ENCODE results near the gene CEP128.

Gene CEP128

DNA sequence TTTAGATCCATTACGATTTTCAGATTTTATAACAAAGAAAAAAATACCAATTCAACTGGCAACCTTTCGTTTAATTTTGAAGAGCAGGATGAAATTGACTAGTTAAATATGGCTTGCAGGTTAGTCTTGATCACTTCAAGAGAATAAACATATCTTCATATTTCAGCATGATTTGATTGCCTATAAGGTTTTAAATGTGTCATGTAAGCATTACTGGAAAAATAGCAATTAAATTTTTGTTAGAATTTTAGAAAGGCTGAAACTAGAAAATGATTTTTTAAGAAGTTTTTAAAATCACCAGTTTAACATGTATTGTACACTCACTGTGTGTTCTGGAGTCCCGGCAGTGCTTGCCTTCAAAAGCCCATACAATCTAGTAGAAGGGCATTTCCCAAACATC is 420.1 kb downstream of the CEP128 start:
- no peak for DNase-seq (ENCODE audit: low read depth)
- no peak overlapping the region for H3K4me3 ChIP-seq (ENCODE audit: low read length)
- TF ChIP-seq, protein P1, sequence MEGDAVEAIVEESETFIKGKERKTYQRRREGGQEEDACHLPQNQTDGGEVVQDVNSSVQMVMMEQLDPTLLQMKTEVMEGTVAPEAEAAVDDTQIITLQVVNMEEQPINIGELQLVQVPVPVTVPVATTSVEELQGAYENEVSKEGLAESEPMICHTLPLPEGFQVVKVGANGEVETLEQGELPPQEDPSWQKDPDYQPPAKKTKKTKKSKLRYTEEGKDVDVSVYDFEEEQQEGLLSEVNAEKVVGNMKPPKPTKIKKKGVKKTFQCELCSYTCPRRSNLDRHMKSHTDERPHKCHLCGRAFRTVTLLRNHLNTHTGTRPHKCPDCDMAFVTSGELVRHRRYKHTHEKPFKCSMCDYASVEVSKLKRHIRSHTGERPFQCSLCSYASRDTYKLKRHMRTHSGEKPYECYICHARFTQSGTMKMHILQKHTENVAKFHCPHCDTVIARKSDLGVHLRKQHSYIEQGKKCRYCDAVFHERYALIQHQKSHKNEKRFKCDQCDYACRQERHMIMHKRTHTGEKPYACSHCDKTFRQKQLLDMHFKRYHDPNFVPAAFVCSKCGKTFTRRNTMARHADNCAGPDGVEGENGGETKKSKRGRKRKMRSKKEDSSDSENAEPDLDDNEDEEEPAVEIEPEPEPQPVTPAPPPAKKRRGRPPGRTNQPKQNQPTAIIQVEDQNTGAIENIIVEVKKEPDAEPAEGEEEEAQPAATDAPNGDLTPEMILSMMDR (conservative IDR thresholded peaks at IDR 0.05; ENCODE audit: low read depth, low read length) = no peak

DNA sequence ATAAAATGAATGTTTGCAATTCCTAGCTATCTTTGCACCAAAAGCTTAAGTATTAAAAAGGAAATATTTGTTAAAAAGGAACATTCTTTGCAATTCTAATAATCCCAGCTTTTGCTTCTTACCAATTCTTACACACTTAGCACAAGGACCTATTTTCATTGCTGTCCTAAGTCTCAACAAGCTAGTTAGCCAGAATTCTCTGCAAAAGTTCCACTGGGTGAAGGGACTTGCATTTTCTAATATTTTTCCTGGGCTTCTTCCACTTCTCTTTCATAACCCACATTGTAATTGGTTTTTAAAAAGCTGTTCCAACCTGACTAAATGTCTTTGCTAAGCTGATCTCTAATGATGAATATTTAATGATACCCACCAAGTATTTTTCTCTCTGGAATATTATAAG is 422.5 kb downstream of the CEP128 start:
- TF ChIP-seq, protein P1 (conservative IDR thresholded peaks at IDR 0.05; ENCODE audit: low read depth, low read length) = no peak
- DNase-seq (ENCODE audit: low read depth) = no peak
- H3K4me3 ChIP-seq (ENCODE audit: low read length) = no peak overlapping the region

- TF ChIP-seq, protein P1 (conservative IDR thresholded peaks at IDR 0.05; ENCODE audit: low read depth, low read length) = no peak
- no peak for DNase-seq (ENCODE audit: low read depth)
- H3K4me3 ChIP-seq (ENCODE audit: low read length) = no peak overlapping the region
Measured at GRCh38 chr14:80518173-80518572, 423.4 kb downstream of the CEP128 start.

- DNase-seq (ENCODE audit: low read depth) = no peak
- TF ChIP-seq, protein P1 (conservative IDR thresholded peaks at IDR 0.05; ENCODE audit: low read depth, low read length) = no peak
- no peak overlapping the region for H3K4me3 ChIP-seq (ENCODE audit: low read length)
Measured at GRCh38 chr14:80507292-80507869, 434.2 kb downstream of the CEP128 start.

- no peak overlapping the region for H3K4me3 ChIP-seq (ENCODE audit: low read length)
- TF ChIP-seq, protein P1 (conservative IDR thresholded peaks at IDR 0.05; ENCODE audit: low read depth, low read length) = no peak
- no peak for DNase-seq (ENCODE audit: low read depth)
Measured at GRCh38 chr14:80504781-80505180, 436.8 kb downstream of the CEP128 start.

- TF ChIP-seq, protein P1 (conservative IDR thresholded peaks at IDR 0.05; ENCODE audit: low read depth, low read length) = no peak
- DNase-seq (ENCODE audit: low read depth) = no peak
- no peak overlapping the region for H3K4me3 ChIP-seq (ENCODE audit: low read length)
Measured at GRCh38 chr14:80498533-80498932, 443.0 kb downstream of the CEP128 start.

GRCh38 chr14:80496090-80496489 is 445.4 kb downstream of the CEP128 start:
- TF ChIP-seq, protein P1 (conservative IDR thresholded peaks at IDR 0.05; ENCODE audit: low read depth, low read length) = no peak
- H3K4me3 ChIP-seq (ENCODE audit: low read length) = no peak overlapping the region
- no peak for DNase-seq (ENCODE audit: low read depth)

Measured in retinal pigment epithelial cell (primary cell).